ENCODE data around the gene MT1M.
"Not testable (repeated sequence)": the region's sequence is repeated elsewhere in the genome, so short reads cannot be mapped to it uniquely, and the experiment has no call there.

The MT1M gene

GRCh38 chr16:56672761-56673536 is 40.5 kb downstream of the MT1M start:
- H3K27me3 ChIP-seq (replicated peaks in 2 of 5; ENCODE audit: control insufficient read depth in 4 of 5, insufficient read depth in 5 of 5, low read length in 4 of 5), result peaks cover 8 to 88% (median 37%) of the 10 kb centered on the region in 5 experiments
- no peak for DNase-seq
- 94% methylated on average over 8 of the region's 11 CpGs for WGBS (ENCODE audit: insufficient coverage)
- CTCF ChIA-PET, result interaction anchor here (0.9 to 7.2 kb wide), 8 partner anchors 11 to 120 kb away, joined by 3 to 42 read pairs (median 6); no protein-coding TSS in a partner anchor
- H3K27ac ChIP-seq (ENCODE audit: insufficient read depth in 1 of 2, low read depth in 1 of 2, low read length in 2 of 2, poor library complexity in 1 of 2, severe bottlenecking in 2 of 2), result no peak overlapping the region
- H3K9me3 ChIP-seq (ENCODE audit: control extremely low read depth in 1 of 5, control insufficient read depth in 4 of 5, insufficient read depth in 2 of 5, low read depth in 1 of 5, low read length in 4 of 5), result no peaks in the 10 kb centered on the region
- H3K36me3 ChIP-seq (ENCODE audit: control insufficient read depth in 4 of 4, insufficient read depth in 4 of 4, low read length in 3 of 4), result no peaks in the 10 kb centered on the region
- peaks cover 0 to 22% (median 9%) of the 10 kb centered on the region in 4 experiments for H3K4me1 ChIP-seq (ENCODE audit: control extremely low read depth in 1 of 4, control insufficient read depth in 4 of 4, insufficient read depth in 4 of 4, low read length in 3 of 4)
- POLR2A ChIA-PET, result no interaction called here
- H3K4me3 ChIP-seq (ENCODE audit: control insufficient read depth in 1 of 7, extremely low read depth in 1 of 7, insufficient read depth in 4 of 7, low read depth in 2 of 7, low read length in 6 of 7), result no peak overlapping the region

- POLR2A ChIA-PET, result no interaction called here
- CTCF ChIA-PET, result interaction anchor here (0.9 to 7.2 kb wide), 7 partner anchors 10 to 119 kb away, joined by 5 to 42 read pairs (median 6); no protein-coding TSS in a partner anchor
- WGBS (ENCODE audit: insufficient coverage), result 34% methylated on average over 11 of the region's 12 CpGs
Observed at GRCh38 chr16:56673921-56674320, 41.5 kb downstream of the MT1M start.

GRCh38 chr16:56674570-56674969 is 42.1 kb downstream of the MT1M start:
- CTCF ChIA-PET, result interaction anchor here (0.9 to 7.2 kb wide), 5 partner anchors 9 to 115 kb away, joined by 5 to 42 read pairs (median 6); no protein-coding TSS in a partner anchor
- H3K9me3 ChIP-seq (ENCODE audit: control extremely low read depth in 1 of 5, control insufficient read depth in 4 of 5, insufficient read depth in 2 of 5, low read depth in 1 of 5, low read length in 4 of 5); H3K36me3 ChIP-seq (ENCODE audit: control insufficient read depth in 4 of 4, insufficient read depth in 4 of 4, low read length in 3 of 4); H3K27ac ChIP-seq (ENCODE audit: insufficient read depth in 1 of 2, low read depth in 1 of 2, low read length in 2 of 2, poor library complexity in 1 of 2, severe bottlenecking in 2 of 2); H3K4me3 ChIP-seq (ENCODE audit: control insufficient read depth in 1 of 7, extremely low read depth in 1 of 7, insufficient read depth in 4 of 7, low read depth in 2 of 7, low read length in 6 of 7); POLR2A ChIA-PET: not testable (repeated sequence)
- DNase-seq, result peak in 1 of 3 donors; percentile 28
- Histone ChIP-seq H3K27me3 (replicated peaks in 2 of 5; ENCODE audit: control insufficient read depth in 4 of 5, insufficient read depth in 5 of 5, low read length in 4 of 5) (peaks cover 8 to 77% (median 24%) of the 10 kb centered on the region in 5 experiments), H3K4me1 (ENCODE audit: control extremely low read depth in 1 of 4, control insufficient read depth in 4 of 4, insufficient read depth in 4 of 4, low read length in 3 of 4) (peaks cover 0 to 14% (median 7%) of the 10 kb centered on the region in 4 experiments)
- 61% methylated on average over 4 of the region's 6 CpGs for WGBS (ENCODE audit: insufficient coverage)

More at GRCh38 chr16:56673921-56674320, 41.5 kb downstream of the MT1M start:
- Histone ChIP-seq H3K36me3 (ENCODE audit: control insufficient read depth in 4 of 4, insufficient read depth in 4 of 4, low read length in 3 of 4) (no peaks in the 10 kb centered on the region), H3K9me3 (ENCODE audit: control extremely low read depth in 1 of 5, control insufficient read depth in 4 of 5, insufficient read depth in 2 of 5, low read depth in 1 of 5, low read length in 4 of 5) (no peaks in the 10 kb centered on the region), H3K4me3 (ENCODE audit: control insufficient read depth in 1 of 7, extremely low read depth in 1 of 7, insufficient read depth in 4 of 7, low read depth in 2 of 7, low read length in 6 of 7) (no peak overlapping the region), H3K4me1 (ENCODE audit: control extremely low read depth in 1 of 4, control insufficient read depth in 4 of 4, insufficient read depth in 4 of 4, low read length in 3 of 4) (peaks cover 0 to 19% (median 7%) of the 10 kb centered on the region in 4 experiments), H3K27me3 (replicated peaks in 2 of 5; ENCODE audit: control insufficient read depth in 4 of 5, insufficient read depth in 5 of 5, low read length in 4 of 5) (peaks cover 8 to 82% (median 28%) of the 10 kb centered on the region in 5 experiments), H3K27ac (ENCODE audit: insufficient read depth in 1 of 2, low read depth in 1 of 2, low read length in 2 of 2, poor library complexity in 1 of 2, severe bottlenecking in 2 of 2) (no peak overlapping the region)
- peak; percentile 50 to 73 (median 71) for DNase-seq

- H3K36me3 ChIP-seq (ENCODE audit: control insufficient read depth in 4 of 4, insufficient read depth in 4 of 4, low read length in 3 of 4), result no peaks in the 10 kb centered on the region
- 2% methylated on average over 31 of the region's 32 CpGs for WGBS (ENCODE audit: insufficient coverage)
- peak in 2 of 3 donors; percentile 53 to 55 for DNase-seq
- peak overlapping the region in 6 of 7 experiments; percentile 19 to 55 (median 36) for H3K4me3 ChIP-seq (ENCODE audit: control insufficient read depth in 1 of 7, extremely low read depth in 1 of 7, insufficient read depth in 4 of 7, low read depth in 2 of 7, low read length in 6 of 7)
- peaks cover 6 to 65% (median 18%) of the 10 kb centered on the region in 5 experiments for H3K27me3 ChIP-seq (replicated peaks in 2 of 5; ENCODE audit: control insufficient read depth in 4 of 5, insufficient read depth in 5 of 5, low read length in 4 of 5)
- H3K9me3 ChIP-seq (ENCODE audit: control extremely low read depth in 1 of 5, control insufficient read depth in 4 of 5, insufficient read depth in 2 of 5, low read depth in 1 of 5, low read length in 4 of 5), result no peaks in the 10 kb centered on the region
- ChIA-PET POLR2A (no interaction called here), CTCF (interaction anchor here (0.6 to 5.8 kb wide), 7 partner anchors 11 to 111 kb away, joined by 3 to 39 read pairs (median 3); no protein-coding TSS in a partner anchor)
- H3K27ac ChIP-seq (ENCODE audit: insufficient read depth in 1 of 2, low read depth in 1 of 2, low read length in 2 of 2, poor library complexity in 1 of 2, severe bottlenecking in 2 of 2), result no peak overlapping the region
- H3K4me1 ChIP-seq (ENCODE audit: control extremely low read depth in 1 of 4, control insufficient read depth in 4 of 4, insufficient read depth in 4 of 4, low read length in 3 of 4), result peaks cover 0 to 9% (median 7%) of the 10 kb centered on the region in 4 experiments
Observed at GRCh38 chr16:56675685-56676210, 43.3 kb downstream of the MT1M start.

- POLR2A ChIA-PET, result no interaction called here
Observed at GRCh38 chr16:56677474-56677873, 45.0 kb downstream of the MT1M start.

GRCh38 chr16:56679078-56679730 is 46.7 kb downstream of the MT1M start:
- DNase-seq, result no peak
- 86% methylated on average over 1 of the region's 3 CpGs for WGBS (ENCODE audit: insufficient coverage)
- Histone ChIP-seq H3K27ac (ENCODE audit: insufficient read depth in 1 of 2, low read depth in 1 of 2, low read length in 2 of 2, poor library complexity in 1 of 2, severe bottlenecking in 2 of 2) (no peak overlapping the region), H3K27me3 (replicated peaks in 2 of 5; ENCODE audit: control insufficient read depth in 4 of 5, insufficient read depth in 5 of 5, low read length in 4 of 5) (peaks cover 0 to 49% (median 32%) of the 10 kb centered on the region in 5 experiments), H3K9me3 (ENCODE audit: control extremely low read depth in 1 of 5, control insufficient read depth in 4 of 5, insufficient read depth in 2 of 5, low read depth in 1 of 5, low read length in 4 of 5) (no peaks in the 10 kb centered on the region), H3K36me3 (ENCODE audit: control insufficient read depth in 4 of 4, insufficient read depth in 4 of 4, low read length in 3 of 4) (no peaks in the 10 kb centered on the region), H3K4me3 (ENCODE audit: control insufficient read depth in 1 of 7, extremely low read depth in 1 of 7, insufficient read depth in 4 of 7, low read depth in 2 of 7, low read length in 6 of 7) (no peak overlapping the region), H3K4me1 (ENCODE audit: control extremely low read depth in 1 of 4, control insufficient read depth in 4 of 4, insufficient read depth in 4 of 4, low read length in 3 of 4) (peaks cover 0 to 26% (median 20%) of the 10 kb centered on the region in 4 experiments)
- POLR2A ChIA-PET, result no interaction called here
- CTCF ChIA-PET, result interaction anchor here (1.3 to 5.8 kb wide), 2 partner anchors 23 to 131 kb away, joined by 5 to 39 read pairs; no protein-coding TSS in a partner anchor

More at GRCh38 chr16:56677474-56677873, 45.0 kb downstream of the MT1M start:
- no peak for DNase-seq
- Histone ChIP-seq H3K9me3 (ENCODE audit: control extremely low read depth in 1 of 5, control insufficient read depth in 4 of 5, insufficient read depth in 2 of 5, low read depth in 1 of 5, low read length in 4 of 5) (no peaks in the 10 kb centered on the region), H3K27me3 (replicated peaks in 2 of 5; ENCODE audit: control insufficient read depth in 4 of 5, insufficient read depth in 5 of 5, low read length in 4 of 5) (peaks cover 3 to 50% (median 25%) of the 10 kb centered on the region in 5 experiments), H3K4me3 (ENCODE audit: control insufficient read depth in 1 of 7, extremely low read depth in 1 of 7, insufficient read depth in 4 of 7, low read depth in 2 of 7, low read length in 6 of 7) (no peak overlapping the region), H3K36me3 (ENCODE audit: control insufficient read depth in 4 of 4, insufficient read depth in 4 of 4, low read length in 3 of 4) (no peaks in the 10 kb centered on the region), H3K27ac (ENCODE audit: insufficient read depth in 1 of 2, low read depth in 1 of 2, low read length in 2 of 2, poor library complexity in 1 of 2, severe bottlenecking in 2 of 2) (no peak overlapping the region), H3K4me1 (ENCODE audit: control extremely low read depth in 1 of 4, control insufficient read depth in 4 of 4, insufficient read depth in 4 of 4, low read length in 3 of 4) (peaks cover 0 to 18% (median 15%) of the 10 kb centered on the region in 4 experiments)
- CTCF ChIA-PET, result interaction anchor here (0.8 to 5.8 kb wide), 3 partner anchors 16 to 25 kb away, joined by 3 to 39 read pairs (median 5); no protein-coding TSS in a partner anchor
- no CpG with 5 or more reads among the region's 3 CpGs for WGBS (ENCODE audit: insufficient coverage)
